HG02884 (cell line): ENCODE data around the gene XIAP.
"Not testable (repeated sequence)": the region's sequence is repeated elsewhere in the genome, so short reads cannot be mapped to it uniquely, and the experiment has no call there.

Source experiments
- ATAC-seq: cut with Tn5 transposase; IDR thresholded peaks from one replicate; pipeline ENCODE4 v1.9.1; 2021; ENCODE audit warnings: mild to moderate bottlenecking, moderate library complexity; ENCODE audit not compliant: unreplicated experiment

Gene XIAP

GRCh38 chrX:123873956-123874355 lies 14.1 kb downstream of the XIAP start:
- no peak for ATAC-seq

- no peak for ATAC-seq
Measured at GRCh38 chrX:123876177-123876576, 16.3 kb downstream of the XIAP start.

- no peak for ATAC-seq
Measured at GRCh38 chrX:123876844-123877243, 17.0 kb downstream of the XIAP start.

- ATAC-seq = peak; percentile 81
Measured at GRCh38 chrX:123878252-123878721, 18.4 kb downstream of the XIAP start.

DNA sequence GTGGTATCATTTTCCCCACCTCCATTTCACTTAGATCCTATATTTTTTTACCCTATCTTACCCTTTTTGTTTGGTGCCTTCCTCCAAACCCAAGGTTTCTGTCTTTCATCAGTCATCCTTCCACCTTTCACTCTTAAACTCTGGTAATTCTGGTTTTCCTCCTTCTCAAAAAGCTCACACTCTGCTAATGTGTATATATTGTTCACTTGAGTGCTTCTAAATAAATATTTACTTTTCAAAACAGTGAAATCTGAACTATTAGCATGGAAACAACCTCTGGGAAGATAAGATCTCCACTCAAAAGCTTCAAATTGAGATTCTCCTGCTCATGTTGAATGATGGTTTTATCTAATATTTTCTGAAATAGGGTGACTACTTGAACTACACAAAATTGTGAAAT lies 21.5 kb downstream of the XIAP start:
- ATAC-seq = no peak

DNA sequence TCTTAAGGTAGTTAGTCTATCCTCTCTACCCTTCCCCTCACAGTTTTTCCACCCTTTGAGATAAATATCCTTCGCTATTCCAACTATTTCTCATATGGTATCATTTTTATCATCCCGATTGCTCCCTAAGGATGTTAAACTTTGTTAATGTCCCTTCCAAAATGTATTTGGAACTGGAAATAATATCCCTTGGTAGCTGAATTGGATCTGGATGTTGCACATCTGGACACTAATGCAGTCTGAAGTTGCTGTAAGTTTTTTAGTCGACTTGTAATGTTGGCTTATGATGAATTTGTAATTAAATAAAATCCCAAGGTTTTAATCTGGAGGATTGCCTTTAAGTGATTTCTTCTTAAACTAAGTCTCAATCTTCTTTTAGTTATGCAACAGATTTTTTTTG lies 22.5 kb downstream of the XIAP start:
- ATAC-seq = no peak

DNA sequence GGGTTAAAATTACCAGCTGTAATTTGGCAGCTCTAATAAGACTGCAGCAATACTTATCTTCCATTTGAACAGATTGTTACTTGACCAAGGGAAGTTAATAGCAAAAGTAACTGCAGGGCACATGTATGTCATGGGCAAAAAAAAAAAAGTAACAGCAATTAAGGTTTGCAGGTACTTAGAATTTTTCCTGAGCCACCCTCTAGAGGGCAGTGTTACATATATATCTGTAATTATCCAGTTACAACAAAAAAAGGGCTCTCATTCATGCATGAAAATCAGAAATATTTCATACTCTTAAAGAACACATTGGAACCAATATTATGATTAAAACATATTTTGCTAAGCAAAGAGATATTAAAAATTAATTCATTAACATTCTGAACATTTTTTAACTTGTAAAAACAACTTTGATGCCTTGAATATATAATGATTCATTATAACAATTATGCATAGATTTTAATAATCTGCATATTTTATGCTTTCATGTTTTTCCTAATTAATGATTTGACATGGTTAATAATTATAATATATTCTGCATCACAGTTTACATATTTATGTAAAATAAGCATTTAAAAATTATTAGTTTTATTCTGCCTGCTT lies 25.1 kb downstream of the XIAP start:
- no peak for ATAC-seq

DNA sequence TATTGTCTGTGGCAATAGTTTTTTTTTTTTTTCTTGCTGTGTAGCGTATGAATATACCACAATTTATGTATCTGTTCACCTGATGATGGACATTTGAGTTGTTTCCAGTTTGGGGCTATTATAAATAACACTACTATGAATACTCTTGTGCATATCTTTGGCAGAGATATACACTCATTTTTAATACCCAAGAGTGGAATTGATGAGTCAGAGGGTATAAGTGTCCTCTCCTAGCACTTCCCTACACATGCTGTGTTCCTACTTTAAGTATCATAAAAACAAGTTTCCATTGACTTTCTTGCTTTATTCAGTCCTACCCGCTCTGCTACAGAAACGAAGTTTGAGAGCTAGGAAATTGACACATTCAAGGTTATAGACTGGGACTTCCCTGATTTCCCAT lies 39.8 kb downstream of the XIAP start:
- ATAC-seq = no peak

DNA sequence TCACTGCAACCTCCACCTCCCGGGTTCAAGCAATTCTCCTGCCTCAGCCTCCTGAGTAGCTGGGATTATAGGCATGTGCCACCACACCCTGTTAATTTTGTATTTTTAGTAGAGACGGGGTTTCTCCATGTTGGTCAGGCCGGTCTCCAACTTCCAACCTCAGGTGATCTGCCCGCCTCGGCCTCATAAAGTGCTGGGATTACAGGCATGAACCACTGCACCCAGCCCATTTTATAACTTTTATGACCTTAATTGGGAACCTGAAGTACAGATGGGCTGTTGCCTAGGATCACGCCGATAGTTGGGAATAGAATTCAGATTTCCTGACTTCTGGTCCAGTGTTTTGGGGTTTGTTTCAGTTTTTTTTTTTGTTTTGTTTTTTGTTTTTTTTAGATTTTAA lies 43.4 kb downstream of the XIAP start:
- not testable (repeated sequence) for ATAC-seq

DNA sequence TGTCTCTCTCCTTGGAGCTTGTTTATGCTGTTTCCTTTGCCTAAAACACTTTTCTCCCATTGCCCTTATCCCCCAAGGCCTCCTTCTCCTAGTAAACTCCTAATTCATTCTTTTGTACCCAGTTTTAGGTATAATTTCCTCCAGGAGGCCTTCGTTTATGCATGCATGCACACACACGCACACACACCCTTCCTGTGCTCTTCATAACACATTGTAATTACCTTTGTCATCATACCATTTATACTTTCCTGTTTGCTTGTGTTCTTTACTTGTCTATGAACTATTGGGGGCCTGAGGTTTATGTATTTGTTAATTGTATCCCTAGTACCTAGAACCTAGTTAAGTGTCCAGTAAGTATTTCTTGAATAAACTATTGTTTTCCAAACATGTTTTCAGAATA lies 45.5 kb downstream of the XIAP start:
- ATAC-seq = no peak

DNA sequence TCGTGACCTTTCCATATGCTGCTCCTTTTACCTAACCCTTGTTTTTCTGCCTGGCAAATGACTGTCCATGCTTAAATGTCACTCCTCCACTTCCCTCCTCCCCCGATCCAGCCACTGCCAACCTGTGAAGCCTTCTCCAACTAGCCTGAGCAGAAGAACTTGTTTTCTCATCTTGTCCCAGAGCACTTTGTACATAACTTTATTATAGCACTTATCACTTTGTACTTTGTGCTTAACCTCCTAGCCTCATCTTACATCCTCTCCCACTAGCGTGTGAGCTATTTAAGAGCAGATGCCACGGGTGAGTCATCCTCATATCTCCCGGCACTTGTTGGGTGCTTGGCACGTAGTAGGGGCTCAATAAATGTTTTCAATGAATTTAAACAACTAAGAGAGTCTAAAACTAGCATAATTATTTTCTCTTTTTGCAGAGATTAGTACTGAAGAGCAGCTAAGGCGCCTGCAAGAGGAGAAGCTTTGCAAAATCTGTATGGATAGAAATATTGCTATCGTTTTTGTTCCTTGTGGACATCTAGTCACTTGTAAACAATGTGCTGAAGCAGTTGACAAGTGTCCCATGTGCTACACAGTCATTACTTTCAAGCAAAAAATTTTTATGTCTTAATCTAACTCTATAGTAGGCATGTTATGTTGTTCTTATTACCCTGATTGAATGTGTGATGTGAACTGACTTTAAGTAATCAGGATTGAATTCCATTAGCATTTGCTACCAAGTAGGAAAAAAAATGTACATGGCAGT lies 46.9 kb downstream of the XIAP start:
- ATAC-seq = no peak

DNA sequence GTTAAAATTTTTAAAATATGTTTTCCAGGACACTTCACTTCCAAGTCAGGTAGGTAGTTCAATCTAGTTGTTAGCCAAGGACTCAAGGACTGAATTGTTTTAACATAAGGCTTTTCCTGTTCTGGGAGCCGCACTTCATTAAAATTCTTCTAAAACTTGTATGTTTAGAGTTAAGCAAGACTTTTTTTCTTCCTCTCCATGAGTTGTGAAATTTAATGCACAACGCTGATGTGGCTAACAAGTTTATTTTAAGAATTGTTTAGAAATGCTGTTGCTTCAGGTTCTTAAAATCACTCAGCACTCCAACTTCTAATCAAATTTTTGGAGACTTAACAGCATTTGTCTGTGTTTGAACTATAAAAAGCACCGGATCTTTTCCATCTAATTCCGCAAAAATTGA lies 49.7 kb downstream of the XIAP start:
- ATAC-seq = no peak

DNA sequence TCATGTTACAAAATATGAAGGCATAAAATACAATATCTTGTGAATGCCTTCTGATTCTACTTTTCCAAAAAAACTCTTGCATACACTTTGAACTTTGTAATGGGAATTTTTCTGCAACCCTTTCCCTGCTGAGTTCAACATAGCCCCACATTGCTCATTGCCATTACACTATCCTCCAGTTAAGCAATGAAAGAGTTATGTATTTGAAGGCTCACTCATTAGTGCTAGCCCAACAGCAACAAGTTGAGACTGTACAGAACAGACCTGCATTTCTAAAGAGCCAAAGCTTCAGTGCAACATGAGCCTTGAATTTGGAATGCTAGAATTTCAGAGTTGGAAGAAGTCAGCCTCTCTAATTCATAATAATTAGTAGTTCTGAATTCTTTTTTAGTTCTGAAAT lies 57.2 kb downstream of the XIAP start:
- no peak for ATAC-seq

GRCh38 chrX:123918106-123918721 lies 58.4 kb downstream of the XIAP start:
- ATAC-seq = no peak

DNA sequence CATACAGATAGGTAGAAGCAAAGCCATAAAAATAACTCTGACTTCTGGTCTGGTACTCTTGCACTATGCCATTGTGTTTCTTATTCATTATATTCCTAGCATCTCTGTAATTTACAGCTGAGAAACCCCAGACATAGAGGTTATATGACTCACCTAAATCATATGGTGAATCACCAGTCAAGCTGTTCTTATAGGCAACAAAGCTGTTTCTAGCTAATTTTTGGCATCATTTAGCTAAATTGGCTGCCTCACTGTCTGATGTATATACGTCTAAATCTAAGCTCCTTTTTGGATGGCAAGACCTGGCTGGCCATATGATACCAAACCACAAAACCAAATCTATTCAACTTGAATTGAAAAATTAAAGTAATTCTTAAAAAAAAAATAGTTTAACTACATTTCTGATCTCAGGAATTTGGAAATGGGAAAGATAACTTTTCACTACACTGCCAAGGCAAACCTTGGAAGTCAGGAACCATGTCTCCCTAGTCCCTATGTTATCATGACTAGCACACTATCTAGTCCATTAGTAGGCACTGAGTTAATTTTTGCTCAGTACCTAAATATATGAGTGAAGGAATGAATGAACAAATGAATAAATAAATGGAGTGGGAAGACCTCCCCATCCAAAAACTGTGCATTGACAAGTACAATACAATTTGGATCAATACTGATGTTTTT lies 60.4 kb downstream of the XIAP start:
- no peak for ATAC-seq

GRCh38 chrX:123923211-123923610 lies 63.4 kb downstream of the XIAP start:
- ATAC-seq = no peak

GRCh38 chrX:123924186-123924585 lies 64.3 kb downstream of the XIAP start:
- ATAC-seq = no peak

DNA sequence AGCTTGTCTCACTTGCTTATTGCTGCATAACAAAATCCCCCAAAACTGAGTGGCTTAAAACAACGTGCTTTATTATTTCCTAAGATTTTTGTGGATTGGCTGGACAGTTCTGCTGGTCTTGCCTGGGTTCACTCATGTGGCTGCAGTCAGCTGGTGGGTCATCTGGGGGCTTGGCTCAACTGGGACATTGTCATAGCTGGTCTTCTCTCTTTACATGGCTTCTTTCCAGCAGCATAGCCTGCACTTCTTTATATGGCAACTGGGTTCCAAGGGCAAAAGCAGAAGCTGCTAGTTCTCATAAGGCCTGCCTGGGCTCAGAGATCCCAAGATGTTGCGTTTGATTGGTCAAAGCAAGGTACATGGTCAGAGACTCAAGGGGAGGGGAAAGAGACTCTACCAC lies 68.0 kb downstream of the XIAP start:
- ATAC-seq = no peak

DNA sequence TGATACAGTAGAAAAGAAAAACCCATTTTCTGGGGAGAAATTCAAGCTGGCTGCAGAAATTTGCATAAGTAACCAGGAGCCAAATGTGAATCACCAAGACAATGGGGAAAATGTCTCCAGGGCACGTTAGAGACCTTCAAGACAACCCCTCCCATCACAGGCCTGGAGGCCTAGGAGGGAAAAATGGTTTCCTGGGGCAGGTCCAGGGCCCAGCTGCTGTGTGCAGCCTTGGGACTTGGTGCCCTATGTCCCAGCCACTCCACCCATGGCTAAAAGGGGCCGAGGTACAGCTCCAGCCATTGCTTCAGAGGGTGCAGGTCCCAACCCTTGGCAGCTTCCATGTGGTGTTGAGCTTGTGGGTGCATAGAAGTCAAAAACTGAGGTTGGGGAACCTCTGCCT lies 72.2 kb downstream of the XIAP start:
- not testable (repeated sequence) for ATAC-seq

- no peak for ATAC-seq
Measured at GRCh38 chrX:123943074-123943473, 83.2 kb downstream of the XIAP start.

- ATAC-seq = no peak
Measured at GRCh38 chrX:123943488-123943887, 83.6 kb downstream of the XIAP start.

- ATAC-seq = no peak
Measured at GRCh38 chrX:123949846-123950245, 90.0 kb downstream of the XIAP start.
